NCI-H128 (cell line): ENCODE results near the gene PRKAG2.

Experiments
- DNase-seq: peaks from one replicate; lab custom pipeline; 2025; ENCODE audit not compliant: unreplicated experiment; lab: John Stamatoyannopoulos, UW

Gene PRKAG2

GRCh38 chr7:151699928-151700319 lies 177.0 kb downstream of the PRKAG2 start:
- no peak for DNase-seq

- DNase-seq: no peak
Measured at GRCh38 chr7:151699147-151699927, 177.6 kb downstream of the PRKAG2 start.

- no peak for DNase-seq
Measured at GRCh38 chr7:151697942-151698341, 179.0 kb downstream of the PRKAG2 start.

GRCh38 chr7:151697515-151697895 lies 179.4 kb downstream of the PRKAG2 start:
- no peak for DNase-seq

- peak; percentile 28 for DNase-seq
Measured at GRCh38 chr7:151696721-151697514, 180.0 kb downstream of the PRKAG2 start.

- no peak for DNase-seq
Measured at GRCh38 chr7:151695951-151696541, 180.9 kb downstream of the PRKAG2 start.

GRCh38 chr7:151694828-151695580 lies 181.9 kb downstream of the PRKAG2 start:
- DNase-seq: no peak

- DNase-seq: no peak
Measured at GRCh38 chr7:151694441-151694827, 182.5 kb downstream of the PRKAG2 start.

GRCh38 chr7:151693140-151693539 lies 183.8 kb downstream of the PRKAG2 start:
- DNase-seq: no peak

GRCh38 chr7:151692721-151693120 lies 184.2 kb downstream of the PRKAG2 start:
- DNase-seq: no peak

- DNase-seq: no peak
Measured at GRCh38 chr7:151691449-151691848, 185.5 kb downstream of the PRKAG2 start.

- DNase-seq: no peak
Measured at GRCh38 chr7:151690606-151691005, 186.3 kb downstream of the PRKAG2 start.

- peak; percentile 75 for DNase-seq
Measured at GRCh38 chr7:151689196-151689971, 187.5 kb downstream of the PRKAG2 start.

- DNase-seq: no peak
Measured at GRCh38 chr7:151688236-151688780, 188.6 kb downstream of the PRKAG2 start.

- DNase-seq: no peak
Measured at GRCh38 chr7:151687523-151688235, 189.2 kb downstream of the PRKAG2 start.

- DNase-seq: no peak
Measured at GRCh38 chr7:151686826-151687225, 190.1 kb downstream of the PRKAG2 start.

- no peak for DNase-seq
Measured at GRCh38 chr7:151686016-151686766, 190.7 kb downstream of the PRKAG2 start.

- DNase-seq: no peak
Measured at GRCh38 chr7:151684408-151685175, 192.3 kb downstream of the PRKAG2 start.
